Activated CD4-positive, CD25-positive, alpha-beta regulatory T cell (primary cell): ENCODE results near the gene PLEKHA7.
"Not testable (repeated sequence)": the region's sequence is repeated elsewhere in the genome, so short reads cannot be mapped to it uniquely, and the experiment has no call there.

Source experiments
- DNase-seq, 4 experiments: peaks; one replicate each; lab custom pipeline; 2025; lab: John Stamatoyannopoulos, UW

The PLEKHA7 gene

GRCh38 chr11:17014321-17014832, at the start of gene PLEKHA7:
Gene PLEKHA7, minus strand, starts transcription at chr11:17014414. Its CDS starts 13 bp downstream, at chr11:17014401.
- DNase-seq = no peak

- peak in 1 of 4 experiments; percentile 23 for DNase-seq
These were observed 49.2 kb upstream of the PLEKHA7 start for GRCh38 chr11:17063171-17064002.

- DNase-seq = not testable (repeated sequence)
These were observed 36.9 kb upstream of the PLEKHA7 start for GRCh38 chr11:17051146-17051545.

- DNase-seq = not testable (repeated sequence)
These were observed 34.3 kb upstream of the PLEKHA7 start for GRCh38 chr11:17048491-17048890.

- DNase-seq = no peak
These were observed 32.5 kb upstream of the PLEKHA7 start for GRCh38 chr11:17046690-17047089.

GRCh38 chr11:17036666-17037658, 22.7 kb upstream of the PLEKHA7 start:
- DNase-seq = no peak

- not testable (repeated sequence) for DNase-seq
These were observed 19.8 kb upstream of the PLEKHA7 start for GRCh38 chr11:17034027-17034426.

- no peak for DNase-seq
These were observed 12.4 kb upstream of the PLEKHA7 start for GRCh38 chr11:17026487-17027082.

GRCh38 chr11:17024924-17025323, 10.7 kb upstream of the PLEKHA7 start:
- no peak for DNase-seq

- DNase-seq = no peak
These were observed 7.3 kb upstream of the PLEKHA7 start for GRCh38 chr11:17021511-17021910.

- DNase-seq = no peak
These were observed 6.6 kb upstream of the PLEKHA7 start for GRCh38 chr11:17020831-17021230.

GRCh38 chr11:17019232-17019631, 5.0 kb upstream of the PLEKHA7 start:
- DNase-seq = no peak

GRCh38 chr11:17015627-17016126, 1.5 kb upstream of the PLEKHA7 start:
- DNase-seq = no peak

- DNase-seq = no peak
These were observed 816 bp upstream of the PLEKHA7 start for GRCh38 chr11:17014833-17015626.

GRCh38 chr11:17013548-17014320, 480 bp downstream of the PLEKHA7 start:
- DNase-seq = no peak

GRCh38 chr11:17012712-17013547, 1.3 kb downstream of the PLEKHA7 start:
- no peak for DNase-seq

GRCh38 chr11:17012179-17012578, 2.0 kb downstream of the PLEKHA7 start:
- DNase-seq = no peak

- DNase-seq = no peak
These were observed 3.3 kb downstream of the PLEKHA7 start for GRCh38 chr11:17010851-17011420.

GRCh38 chr11:17008099-17008498, 6.1 kb downstream of the PLEKHA7 start:
- no peak for DNase-seq
